Gastrocnemius medialis (tissue), 4 donors: ENCODE measurements around the gene TCF3.

Experiments
- CTCF ChIP-seq, 5 experiments: fragments of 450-650 bp in 3 of 5; fragments of 200-600 bp in 2 of 5; sonication (generic) in 2 of 5; IDR thresholded peaks in 4 of 5; conservative IDR thresholded peaks in 1 of 5; 1 replicate in 4 of 5; 2 replicates in 1 of 5; pipeline ENCODE4 v1.5.1; 2016 to 2019; ENCODE audit warnings: antibody characterized with exemption in 5 of 5, mild to moderate bottlenecking in 3 of 5, moderate library complexity in 3 of 5
- POLR2A ChIP-seq, 2 donors: fragments of 450-650 bp; IDR thresholded peaks; one replicate each; pipeline ENCODE4 v1.6.1; 2017; ENCODE audit warnings: antibody characterized with exemption in 2 of 2, mild to moderate bottlenecking in 2 of 2, moderate library complexity in 2 of 2

- TF ChIP-seq CTCF (IDR thresholded peaks at IDR 0.05 in 4 of 5, conservative IDR thresholded peaks at IDR 0.05 in 1 of 5), result no peak
- TF ChIP-seq POLR2A (IDR thresholded peaks at IDR 0.05), result no peak
Measured at GRCh38 chr19:1570836-1571235, 81.6 kb downstream of the TCF3 start.
